Stimulated activated naive CD4-positive, alpha-beta T cell (primary cell): Measurements from ENCODE around the gene CACNA2D3.

Source experiments
- DNase-seq, 6 experiments: peaks; one replicate each; lab custom pipeline; 2025; lab: John Stamatoyannopoulos, UW

Gene CACNA2D3

GRCh38 chr3:55006244-55006676 is 883.9 kb downstream of the CACNA2D3 start:
- no peak for DNase-seq

- DNase-seq: no peak
These were observed 885.6 kb downstream of the CACNA2D3 start for GRCh38 chr3:55007971-55008370.

- DNase-seq: no peak
These were observed 887.0 kb downstream of the CACNA2D3 start for GRCh38 chr3:55009372-55009771.

- DNase-seq: no peak
These were observed 889.7 kb downstream of the CACNA2D3 start for GRCh38 chr3:55012091-55012490.

- no peak for DNase-seq
These were observed 891.0 kb downstream of the CACNA2D3 start for GRCh38 chr3:55013145-55013925.

GRCh38 chr3:55014081-55014480 is 891.7 kb downstream of the CACNA2D3 start:
- DNase-seq: no peak

GRCh38 chr3:55014906-55015305 is 892.6 kb downstream of the CACNA2D3 start:
- DNase-seq: no peak

- DNase-seq: no peak
These were observed 895.5 kb downstream of the CACNA2D3 start for GRCh38 chr3:55017876-55018275.

- no peak for DNase-seq
These were observed 908.6 kb downstream of the CACNA2D3 start for GRCh38 chr3:55030938-55031337.

GRCh38 chr3:55036883-55037577 is 914.7 kb downstream of the CACNA2D3 start:
- DNase-seq: no peak

- DNase-seq: no peak
These were observed 920.2 kb downstream of the CACNA2D3 start for GRCh38 chr3:55042591-55042990.

GRCh38 chr3:55044486-55044885 is 922.1 kb downstream of the CACNA2D3 start:
- DNase-seq: no peak

- DNase-seq: no peak
These were observed 936.8 kb downstream of the CACNA2D3 start for GRCh38 chr3:55059027-55059629.

- DNase-seq: no peak
These were observed 938.8 kb downstream of the CACNA2D3 start for GRCh38 chr3:55060896-55061719.

GRCh38 chr3:55061720-55062034 is 939.3 kb downstream of the CACNA2D3 start:
- DNase-seq: no peak

GRCh38 chr3:55064164-55064563 is 941.8 kb downstream of the CACNA2D3 start:
- DNase-seq: no peak

GRCh38 chr3:55065331-55065730 is 943.0 kb downstream of the CACNA2D3 start:
- no peak for DNase-seq

- no peak for DNase-seq
These were observed 944.2 kb downstream of the CACNA2D3 start for GRCh38 chr3:55066551-55067047.

- no peak for DNase-seq
These were observed 947.6 kb downstream of the CACNA2D3 start for GRCh38 chr3:55069950-55070349.

GRCh38 chr3:55074796-55075195 is 952.4 kb downstream of the CACNA2D3 start:
- no peak for DNase-seq

GRCh38 chr3:55075846-55076245 is 953.5 kb downstream of the CACNA2D3 start:
- no peak for DNase-seq

- no peak for DNase-seq
These were observed 955.4 kb downstream of the CACNA2D3 start for GRCh38 chr3:55077726-55078125.
